HCT116 (cell line): ENCODE data around the gene ANKDD1A. TPM values are rescaled to one million over a fixed set of nuclear protein-coding genes. Genes with fewer than 3 reads are reported as not detected.

Experiments used
- ATAC-seq: fragments of 200-7000 bp; cut with Tn5 transposase; 2 replicates; pipeline ENCODE4 v1.9.1; 2020; ENCODE audit warnings: mild to moderate bottlenecking, moderate library complexity
- BruUV-seq: library from RNA; stranded (reverse); fragments of 400-500 nt; replicated peaks from 2 replicates; lab custom pipeline; 2021; lab: Mats Ljungman, UMichigan
- CTCF ChIA-PET: fragments of 300-600 bp; sonication (Branson Sonifier 250); formaldehyde crosslinking; loops from one replicate; lab custom pipeline; 2021; ENCODE audit warnings: antibody characterized with exemption; lab: Charles Lee
- POLR2A ChIA-PET: fragments of 300-600, 350-600 bp; sonication (Branson Sonifier 250); formaldehyde crosslinking; loops from one replicate; lab custom pipeline; 2021; ENCODE audit warnings: antibody characterized with exemption; lab: Charles Lee
- RAD21 ChIA-PET, 2 experiments: fragments of 300-600 bp; sonication (Branson Sonifier 250); formaldehyde crosslinking; loops; one replicate each; lab custom pipeline; 2023; ENCODE audit warnings: low total read pairs in 2 of 2; ENCODE audit not compliant: uncharacterized antibody in 2 of 2, unreplicated experiment in 2 of 2, low non-redundant PET in 1 of 2; lab: Charles Lee
- DNase-seq: peaks from one replicate; pipeline ENCODE4 v3.0.0-alpha.2; 2010; ENCODE audit warnings: low read depth, low spot score
- H2AFZ ChIP-seq: fragments of 200-600 bp; shearing (Covaris generic), sonication (generic); 2 replicates; pipeline ENCODE4 v1.6.1; 2017; ENCODE audit warnings: low read depth, mixed run types, mixed read lengths, antibody characterized with exemption, low read length; ENCODE audit not compliant: poor library complexity, severe bottlenecking
- H3K27ac ChIP-seq: 2 replicates; pipeline ENCODE4 v1.5.1; 2012; ENCODE audit warnings: low read depth, low read length
- H3K27me3 ChIP-seq: fragments of 200-600 bp; sonication (generic); 2 replicates; pipeline ENCODE4 v1.6.1; 2016; ENCODE audit warnings: mixed run types, low read length, mixed read lengths; ENCODE audit not compliant: insufficient read depth
- H3K36me3 ChIP-seq, 2 experiments: fragments of 200-500 bp in 1 of 2; fragments of 200-600 bp in 1 of 2; sonication (Bioruptor generic) in 1 of 2; sonication (generic) in 1 of 2; 2 replicates each; pipeline versions ENCODE4 v1.5.1 to v1.6.1; 2014 to 2016; ENCODE audit warnings: low read length in 2 of 2, inconsistent platforms in 1 of 2, mixed read lengths in 1 of 2, mixed run types in 1 of 2; ENCODE audit not compliant: insufficient read depth in 2 of 2, control insufficient read depth in 1 of 2
- H3K4me1 ChIP-seq, 2 experiments: fragments of 200-600 bp in 1 of 2; sonication (generic) in 1 of 2; 2 replicates each; pipeline versions ENCODE4 v1.5.1 to v1.6.1; 2012 to 2017; ENCODE audit warnings: low read length in 2 of 2, inconsistent platforms in 1 of 2, mild to moderate bottlenecking in 1 of 2, mixed read lengths in 1 of 2, mixed run types in 1 of 2, moderate library complexity in 1 of 2; ENCODE audit not compliant: insufficient read depth in 2 of 2, control insufficient read depth in 1 of 2
- H3K4me2 ChIP-seq: fragments of 200-600 bp; sonication (generic); 2 replicates; pipeline ENCODE4 v1.6.1; 2017; ENCODE audit warnings: mixed run types, low read length, mixed read lengths
- H3K4me3 ChIP-seq, 2 experiments: fragments of 200-600 bp in 1 of 2; sonication (generic) in 1 of 2; replicated peaks in 1 of 2; 2 replicates each; pipeline ENCODE4 v1.5.1; 2011 to 2016; ENCODE audit warnings: low read length in 2 of 2, control low read depth in 1 of 2, low read depth in 1 of 2, mild to moderate bottlenecking in 1 of 2, mixed read lengths in 1 of 2, mixed run types in 1 of 2
- H3K79me2 ChIP-seq: fragments of 200-600 bp; sonication (generic); 2 replicates; pipeline ENCODE4 v1.6.1; 2017; ENCODE audit warnings: mild to moderate bottlenecking, mixed run types, low read length, moderate library complexity, mixed read lengths; ENCODE audit not compliant: insufficient read depth
- H3K9ac ChIP-seq: fragments of 200-600 bp; sonication (generic); 2 replicates; pipeline ENCODE4 v1.6.1; 2016; ENCODE audit warnings: low read length, mixed read lengths
- H3K9me2 ChIP-seq: fragments of 200-600 bp; sonication (generic), shearing (Covaris generic); 2 replicates; pipeline ENCODE4 v1.6.1; 2017; ENCODE audit warnings: mixed run types, mild to moderate bottlenecking, moderate library complexity; ENCODE audit not compliant: insufficient read depth
- H3K9me3 ChIP-seq, 2 experiments: fragments of 200-500 bp in 1 of 2; fragments of 200-600 bp in 1 of 2; sonication (Bioruptor generic) in 1 of 2; sonication (generic) in 1 of 2; 2 replicates each; pipeline ENCODE4 v1.6.1; 2014 to 2017; ENCODE audit warnings: low read length in 2 of 2, mixed read lengths in 2 of 2, inconsistent platforms in 1 of 2, low read depth in 1 of 2, mild to moderate bottlenecking in 1 of 2, mixed run types in 1 of 2, moderate library complexity in 1 of 2; ENCODE audit not compliant: control insufficient read depth in 1 of 2, insufficient read depth in 1 of 2
- H4K20me1 ChIP-seq: fragments of 200-600 bp; sonication (generic), shearing (Covaris generic); 2 replicates; pipeline ENCODE4 v1.6.1; 2017; ENCODE audit warnings: mixed run types, mild to moderate bottlenecking, moderate library complexity; ENCODE audit not compliant: insufficient read depth
- CEBPB ChIP-seq: IDR thresholded peaks from 2 replicates; pipeline ENCODE4 v1.6.1; 2012; ENCODE audit warnings: low read depth
- EGR1 ChIP-seq: IDR thresholded peaks from 2 replicates; pipeline ENCODE4 v1.6.1; 2012; ENCODE audit warnings: low read depth
- FOSL1 ChIP-seq: IDR thresholded peaks from 2 replicates; pipeline ENCODE4 v1.6.1; 2012; ENCODE audit warnings: low read depth
- RAD21 ChIP-seq: IDR thresholded peaks from 2 replicates; pipeline ENCODE4 v1.6.1; 2012; ENCODE audit warnings: low read depth, mild to moderate bottlenecking
- TCF7L2 ChIP-seq: IDR thresholded peaks from 2 replicates; pipeline ENCODE4 v1.7.0; 2011; ENCODE audit warnings: borderline replicate concordance, inconsistent platforms; ENCODE audit not compliant: insufficient read depth, insufficient read length; ENCODE audit errors: extremely low read depth
- YY1 ChIP-seq: IDR thresholded peaks from 2 replicates; pipeline ENCODE4 v1.6.1; 2011; ENCODE audit warnings: low read length, low read depth, moderate library complexity, mild to moderate bottlenecking; ENCODE audit not compliant: insufficient replicate concordance; ENCODE audit errors: extremely low read depth
- ZNF274 ChIP-seq: fragments of 200-500 bp; sonication (Bioruptor generic); IDR thresholded peaks from 2 replicates; pipeline ENCODE4 v1.6.1; 2014; ENCODE audit warnings: mild to moderate bottlenecking, low read depth, low read length, inconsistent platforms
- intact Hi-C: fragments of 100-400 bp; cut with micrococcal nuclease; formaldehyde crosslinking; loops from 2 replicates; pipeline ENCODE4 v1.10.0; 2022
- total RNA-seq: library from RNA; stranded (reverse); gene quantifications from one replicate; pipeline ENCODE4 v1.2.1, GENCODE V29; 2021; ENCODE audit not compliant: unreplicated experiment
- TF ChIP-seq, protein P1 (sequence below): IDR thresholded peaks from 2 replicates; pipeline ENCODE4 v1.6.1; 2012

The ANKDD1A gene
- total RNA-seq, 1 experiment from 2014 or later, result 8.1 TPM

DNA sequence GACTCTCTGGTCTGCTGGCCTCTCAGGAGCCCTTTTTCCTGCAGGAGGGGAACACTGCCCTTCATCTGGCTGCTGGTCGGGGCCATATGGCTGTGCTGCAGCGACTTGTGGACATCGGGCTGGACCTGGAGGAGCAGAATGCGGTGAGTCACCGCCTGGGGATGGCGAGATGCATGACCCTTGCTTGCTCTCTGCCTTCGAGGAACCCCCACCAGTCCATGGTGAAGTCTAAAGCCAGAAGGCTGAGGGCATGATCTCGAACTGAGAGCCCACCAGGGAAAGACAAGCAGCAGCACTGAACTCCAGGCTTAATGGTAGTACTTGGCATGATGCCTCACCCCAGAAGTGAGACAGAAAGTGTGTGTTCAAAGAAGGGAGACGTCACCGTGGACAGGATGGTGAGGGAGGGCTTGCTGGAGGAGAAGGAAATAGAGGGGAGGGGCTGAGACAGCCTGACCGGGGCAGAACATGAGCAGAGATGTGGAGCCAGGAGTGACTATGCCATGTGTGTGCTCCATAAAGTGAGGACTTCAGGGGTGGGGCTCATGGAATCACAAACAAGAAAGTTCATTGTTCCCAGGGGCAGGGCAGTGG, 19.2 kb downstream of the ANKDD1A start:
- Histone ChIP-seq H4K20me1 (no peaks in the 10 kb centered on the region), H3K4me1 (peaks cover 0 to 6% of the 10 kb centered on the region in 2 experiments; a peak in 1 of 4 replicates), H3K79me2 (no peaks in the 10 kb centered on the region), H3K4me3 (no peak overlapping the region), H2AFZ (no peak overlapping the region), H3K4me2 (no peak overlapping the region), H3K9me2 (no peaks in the 10 kb centered on the region), H3K27me3 (no peaks in the 10 kb centered on the region), H3K27ac (no peak overlapping the region), H3K9ac (no peak overlapping the region), H3K9me3 (no peaks in the 10 kb centered on the region), H3K36me3 (0 out of 4 replicates have a peak, but pooled peaks cover 0 to 2% of the 10 kb centered on the region in 2 experiments)
- CTCF ChIA-PET, result no interaction called here
- no peak for DNase-seq
- ATAC-seq, result no peak
- TF ChIP-seq YY1 (no peak), RAD21 (no peak), ZNF274 (no peak)
- TF ChIP-seq, protein P1, sequence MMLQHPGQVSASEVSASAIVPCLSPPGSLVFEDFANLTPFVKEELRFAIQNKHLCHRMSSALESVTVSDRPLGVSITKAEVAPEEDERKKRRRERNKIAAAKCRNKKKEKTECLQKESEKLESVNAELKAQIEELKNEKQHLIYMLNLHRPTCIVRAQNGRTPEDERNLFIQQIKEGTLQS, result no peak
- no TSS peak for BruUV-seq
- POLR2A ChIA-PET, result no interaction called here
- intact Hi-C loops, result no loop called here
- RAD21 ChIA-PET, result no interaction called here

DNA sequence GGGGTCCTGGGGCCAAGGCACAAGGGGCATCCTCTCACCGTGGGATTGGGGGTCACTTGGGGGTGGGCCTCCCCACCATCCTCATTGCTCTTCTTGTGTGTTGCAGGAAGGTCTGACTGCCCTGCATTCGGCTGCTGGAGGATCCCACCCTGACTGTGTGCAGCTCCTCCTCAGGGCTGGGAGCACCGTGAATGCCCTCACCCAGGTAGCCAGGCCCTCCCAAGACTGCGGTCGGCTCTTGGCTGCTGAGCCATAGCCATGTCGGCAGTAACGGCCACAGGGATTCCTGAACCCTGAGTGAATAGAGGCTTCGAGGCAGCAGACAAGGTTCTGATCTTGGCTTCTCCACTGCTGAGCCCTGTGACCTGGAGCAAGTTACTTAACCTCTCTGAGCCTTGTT, 19.7 kb downstream of the ANKDD1A start:
- Histone ChIP-seq H3K4me2 (no peak overlapping the region), H3K4me3 (no peak overlapping the region), H3K27me3 (no peaks in the 10 kb centered on the region), H3K9me2 (no peaks in the 10 kb centered on the region), H3K79me2 (no peaks in the 10 kb centered on the region), H2AFZ (no peak overlapping the region), H3K9me3 (no peaks in the 10 kb centered on the region), H3K9ac (no peak overlapping the region), H3K27ac (no peak overlapping the region)
- RAD21 ChIA-PET, result no interaction called here
- CTCF ChIA-PET, result no interaction called here
- POLR2A ChIA-PET, result no interaction called here
- ATAC-seq, result no peak
- TF ChIP-seq TCF7L2 (no peak), CEBPB (no peak), EGR1 (no peak), FOSL1 (no peak)
- TF ChIP-seq, all 23 proteins: peak for 0
- Histone ChIP-seq H3K36me3 (0 out of 4 replicates have a peak, but pooled peaks cover 0 to 2% of the 10 kb centered on the region in 2 experiments), H4K20me1 (no peaks in the 10 kb centered on the region), H3K4me1 (peaks cover 0 to 6% of the 10 kb centered on the region in 2 experiments; a peak in 1 of 4 replicates)
- DNase-seq, result no peak
- intact Hi-C loops, result no loop called here
- BruUV-seq, result no TSS peak
